K562 (cell line): ENCODE measurements around the gene LTBP4. TPM values are rescaled to one million over a fixed set of nuclear protein-coding genes. Genes with fewer than 3 reads are reported as not detected.

Experiments
- ATAC-seq: fragments of 200-7000 bp; cut with Tn5 transposase; 3 replicates; pipeline ENCODE4 v1.9.1; 2020; ENCODE audit warnings: moderate library complexity
- BruUV-seq: library from RNA; stranded (reverse); fragments of 400-500 nt; replicated peaks from 2 replicates; lab custom pipeline; 2021; lab: Mats Ljungman, UMichigan
- CTCF ChIA-PET: fragments of 300-600 bp; formaldehyde crosslinking; extraction: SDS; loops from one replicate; lab custom pipeline; 2021; ENCODE audit warnings: low intra/inter-chr PET ratio; lab: Yijun Ruan, JAX
- POLR2A ChIA-PET: fragments of 300-600, 350-650 bp; sonication (Branson Sonifier 250); formaldehyde crosslinking; extraction: SDS; loops from one replicate; lab custom pipeline; 2021; ENCODE audit warnings: antibody characterized with exemption, inconsistent platforms; lab: Yijun Ruan, JAX
- DNase-seq, 4 experiments: peaks; one replicate each; pipeline versions ENCODE4 v3.0.0 to v3.0.0-alpha.2; 2011 to 2018; ENCODE audit warnings: low spot score in 3 of 4, mixed read lengths in 3 of 4; ENCODE audit errors: extremely low read depth in 1 of 4
- FAIRE-seq: peaks from 2 replicates; lab custom pipeline; 2011; peaks lifted over from hg19 to GRCh38; lab: Jason Lieb, UNC
- H2AFZ ChIP-seq: 2 replicates; pipeline ENCODE4 v1.6.0; 2011; ENCODE audit warnings: low read depth, low read length, control low read depth, inconsistent platforms
- H3K27ac ChIP-seq: fragments of 200-600 bp; 3 replicates; pipeline ENCODE4 v1.8.0; 2011; ENCODE audit warnings: low read depth, mild to moderate bottlenecking, control low read depth, inconsistent platforms, low read length, moderate library complexity, mixed read lengths; ENCODE audit errors: extremely low read depth
- H3K27me3 ChIP-seq, 2 experiments: fragments of 300-600 bp in 1 of 2; 2 replicates in 1 of 2; 3 replicates in 1 of 2; pipeline versions ENCODE4 v1.6.0 to v1.8.0; 2011; ENCODE audit warnings: inconsistent platforms in 2 of 2, low read length in 2 of 2, mild to moderate bottlenecking in 1 of 2, mixed read lengths in 1 of 2, moderate library complexity in 1 of 2; ENCODE audit not compliant: control insufficient read depth in 2 of 2, insufficient read depth in 2 of 2
- H3K36me3 ChIP-seq: fragments of 300-600 bp; 3 replicates; pipeline ENCODE4 v1.8.0; 2011; ENCODE audit warnings: mild to moderate bottlenecking, low read length, inconsistent platforms; ENCODE audit not compliant: control insufficient read depth, insufficient read depth
- H3K4me1 ChIP-seq, 2 experiments: fragments of 200-600 bp in 1 of 2; replicated peaks in 1 of 2; 2 replicates in 1 of 2; 3 replicates in 1 of 2; pipeline versions ENCODE4 v1.5.1 to v1.8.0; 2011; ENCODE audit warnings: inconsistent platforms in 2 of 2, low read length in 2 of 2, mild to moderate bottlenecking in 1 of 2, mixed read lengths in 1 of 2, moderate library complexity in 1 of 2; ENCODE audit not compliant: control insufficient read depth in 2 of 2, insufficient read depth in 2 of 2
- H3K4me2 ChIP-seq: 2 replicates; pipeline ENCODE4 v1.6.1; 2011; ENCODE audit warnings: low read length, control low read depth, inconsistent platforms, mixed read lengths; ENCODE audit not compliant: insufficient read depth
- H3K4me3 ChIP-seq: fragments of 200-600 bp; sonication (generic), shearing (Covaris generic); 2 replicates; pipeline ENCODE4 v1.5.1; 2016; ENCODE audit warnings: control low read depth, inconsistent platforms
- H3K79me2 ChIP-seq: fragments of 200-600 bp; 3 replicates; pipeline ENCODE4 v1.8.0; 2011; ENCODE audit warnings: low read length, inconsistent platforms; ENCODE audit not compliant: control insufficient read depth, insufficient read depth
- H3K9ac ChIP-seq, 2 experiments: 2 replicates each; pipeline versions ENCODE4 v1.6.0 to v1.6.1; 2011; ENCODE audit warnings: low read depth in 2 of 2, low read length in 2 of 2, control low read depth in 1 of 2, inconsistent platforms in 1 of 2, mild to moderate bottlenecking in 1 of 2, mixed read lengths in 1 of 2; ENCODE audit not compliant: insufficient read depth in 1 of 2
- H3K9me1 ChIP-seq: one replicate; pipeline ENCODE4 v1.6.0; 2011; ENCODE audit warnings: inconsistent platforms, mild to moderate bottlenecking, low read length, moderate library complexity; ENCODE audit not compliant: control insufficient read depth, insufficient read depth
- H3K9me3 ChIP-seq: replicated peaks from 2 replicates; pipeline ENCODE4 v1.5.1; 2011; ENCODE audit warnings: low read depth, low read length, inconsistent platforms; ENCODE audit not compliant: control insufficient read depth, insufficient read depth
- H4K20me1 ChIP-seq: replicated peaks from 2 replicates; pipeline ENCODE4 v1.6.1; 2011; ENCODE audit warnings: low read length, inconsistent platforms, mixed read lengths; ENCODE audit not compliant: control insufficient read depth, insufficient read depth
- ELK1 ChIP-seq: sonication (generic); formaldehyde crosslinking; IDR thresholded peaks from 2 replicates; pipeline ENCODE4 v1.8.1; 2022; ENCODE audit warnings: missing genetic modification reagents
- EP400 ChIP-seq: fragments of 450-650 bp; IDR thresholded peaks from 2 replicates; pipeline ENCODE4 v1.6.1; 2017; ENCODE audit warnings: antibody characterized with exemption, mild to moderate bottlenecking, moderate library complexity
- HDGF ChIP-seq: fragments of 450-650 bp; IDR thresholded peaks from 2 replicates; pipeline ENCODE4 v1.6.1; 2016
- MCM5 ChIP-seq: fragments of 450-650 bp; IDR thresholded peaks from 2 replicates; pipeline ENCODE4 v1.6.1; 2016; ENCODE audit warnings: low read depth
- MEF2A ChIP-seq: IDR thresholded peaks from 2 replicates; pipeline ENCODE4 v1.6.1; 2011; ENCODE audit warnings: low read depth, mild to moderate bottlenecking, low read length, moderate library complexity; ENCODE audit not compliant: control insufficient read depth
- NR3C1 ChIP-seq: sonication (generic); formaldehyde crosslinking; IDR thresholded peaks from 2 replicates; pipeline ENCODE4 v1.8.1; 2022; ENCODE audit warnings: missing genetic modification reagents
- POLR2G ChIP-seq: fragments of 200-400 bp; formaldehyde crosslinking; IDR thresholded peaks from 2 replicates; pipeline ENCODE4 v1.6.1; 2017; ENCODE audit warnings: low read depth, mild to moderate bottlenecking, antibody characterized with exemption, low read length, moderate library complexity
- PTBP1 ChIP-seq: fragments of 200-400 bp; formaldehyde crosslinking; IDR thresholded peaks from 2 replicates; pipeline ENCODE4 v1.6.1; 2017; ENCODE audit warnings: low read depth, low read length
- RBM17 ChIP-seq: fragments of 200-400 bp; formaldehyde crosslinking; IDR thresholded peaks from 2 replicates; pipeline ENCODE4 v1.6.1; 2017; ENCODE audit warnings: low read depth, mild to moderate bottlenecking, low read length, borderline replicate concordance
- SIX5 ChIP-seq, 2 experiments: IDR thresholded peaks; 2 replicates each; pipeline ENCODE4 v1.6.1; 2011; ENCODE audit warnings: low read length in 2 of 2, borderline replicate concordance in 1 of 2, low read depth in 1 of 2, mild to moderate bottlenecking in 1 of 2, moderate library complexity in 1 of 2; ENCODE audit not compliant: insufficient read depth in 1 of 2
- SREBF2 ChIP-seq: sonication (generic); formaldehyde crosslinking; IDR thresholded peaks from 2 replicates; pipeline ENCODE4 v1.4.0; 2020; ENCODE audit warnings: mild to moderate bottlenecking, missing genetic modification reagents
- TEAD2 ChIP-seq: fragments of 450-650 bp; IDR thresholded peaks from 2 replicates; pipeline ENCODE4 v1.6.1; 2016; ENCODE audit warnings: missing genetic modification characterization, control low read depth, missing compliant biosample characterization
- ZMIZ1 ChIP-seq, 2 experiments: fragments of 150-350 bp in 1 of 2; IDR thresholded peaks; 2 replicates each; pipeline ENCODE4 v1.6.1; 2012 to 2016; ENCODE audit warnings: low read depth in 2 of 2, low read length in 2 of 2, mild to moderate bottlenecking in 1 of 2, moderate library complexity in 1 of 2
- ZNF316 ChIP-seq: fragments of 450-650 bp; IDR thresholded peaks from 2 replicates; pipeline ENCODE4 v1.6.1; 2016
- ZNF449 ChIP-seq: fragments of 250-450 bp; sonication (Bioruptor Pico); IDR thresholded peaks from 2 replicates; pipeline ENCODE4 v1.8.0; 2022; ENCODE audit warnings: moderate library complexity, mild to moderate bottlenecking, inconsistent platforms
- ZNF717 ChIP-seq: fragments of 250-450 bp; sonication (Bioruptor Pico); IDR thresholded peaks from 2 replicates; pipeline ENCODE4 v1.5.0; 2021
- WGBS: fragments of 100-300 bp; shearing (Covaris generic); methylation state at CpG from one replicate; pipeline ENCODE4 v1.1.6; 2016; ENCODE audit warnings: low coverage, mixed read lengths; ENCODE audit not compliant: insufficient coverage; ENCODE audit errors: missing lambda C conversion rate; 5-methylcytosine and 5-hydroxymethylcytosine counted together
- in situ Hi-C: fragments of 300-500 bp; cut with MboI; formaldehyde crosslinking; loops from 4 replicates; pipeline ENCODE4 v1.15.0; 2018; ENCODE audit warnings: inconsistent platforms, mixed read lengths
- intact Hi-C: fragments of 100-400 bp; cut with micrococcal nuclease; formaldehyde crosslinking; loops from 2 replicates; pipeline ENCODE4 v1.14.2; 2022
- polyA plus RNA-seq, 8 experiments: library from polyadenylated mRNA; depleted of rRNA in 4 of 8; stranded (reverse) in 5 of 8; unstranded in 3 of 8; fragments of >200 nt; fragmentation: Nextera tagmentation in 2 of 8; fragmentation: Illumina TruSeq in 1 of 8; extraction: Ambion mirVana in 2 of 8; extraction: Trizol in 1 of 8; gene quantifications; 2 replicates each; pipeline versions ENCODE4 v1.2.1 to v1.2.3, GENCODE V29; 2011 to 2014; ENCODE audit warnings: inconsistent platforms in 1 of 8, missing spikeins in 1 of 8
- total RNA-seq, 7 experiments: library from RNA; depleted of rRNA in 6 of 7; stranded (reverse); fragments of >200 nt in 6 of 7; fragmentation: Illumina TruSeq in 2 of 7; extraction: Trizol in 2 of 7; gene quantifications; 2 replicates each; pipeline versions ENCODE4 v1.2.1 to v1.2.3, GENCODE V29; 2011 to 2021; ENCODE audit warnings: low replicate concordance in 1 of 7

Gene LTBP4
- total and polyA plus RNA-seq, 9 of the 15 experiments (the other 6 are each of a cell fraction or from before 2014, with no cell fraction given), result 0.35 to 160 (median 31.6) TPM

- TF ChIP-seq ZMIZ1 (IDR thresholded peaks at IDR 0.05; ENCODE audit: low read depth in 2 of 2, low read length in 2 of 2) (no peak), PTBP1 (no peak), ELK1 (CRISPR knock-in tag) (no peak), SREBF2 (CRISPR knock-in tag) (no peak)
These were observed 71.6 kb downstream of the LTBP4 start (continued) for GRCh38 chr19:40672573-40673299.

- in situ Hi-C loops, result no loop called here
- Histone ChIP-seq H3K4me1 (no peaks in the 10 kb centered on the region; a peak in 1 of 5 replicates), H3K9me3 (peaks cover 17% of the 10 kb centered on the region), H3K27ac (no peak overlapping the region), H3K79me2 (no peaks in the 10 kb centered on the region), H3K9me1 (no peaks in the 10 kb centered on the region), H3K36me3 (peaks cover 93% of the 10 kb centered on the region), H2AFZ (no peak overlapping the region), H4K20me1 (no peaks in the 10 kb centered on the region), H3K27me3 (no peaks in the 10 kb centered on the region), H3K4me3 (no peak overlapping the region), H3K9ac (no peak overlapping the region), H3K4me2 (no peak overlapping the region)
- intact Hi-C loops, result no loop called here
- no peak for FAIRE-seq
- CTCF ChIA-PET, result no interaction called here
- no peak for DNase-seq
- no TSS peak for BruUV-seq
- POLR2A ChIA-PET, result interaction anchor here (0.7 to 1.6 kb wide), 4 partner anchors 14 to 75 kb away, joined by 3 read pairs; no protein-coding TSS in a partner anchor
- WGBS, result 92% methylated on average over 10 of the region's 11 CpGs
- ATAC-seq, result no peak
- 0 out of 2 replicates have a peak, but pooled peaks have one; percentile 32 for TF ChIP-seq POLR2G
- no peak for TF ChIP-seq ZNF717 (CRISPR knock-in tag)
- no peak for TF ChIP-seq MCM5
- TF ChIP-seq EP400, result no peak
- TF ChIP-seq ZNF316, result no peak
- no peak for TF ChIP-seq NR3C1 (CRISPR knock-in tag)
- TF ChIP-seq MEF2A, result no peak
- TF ChIP-seq SIX5 (IDR thresholded peaks at IDR 0.05; ENCODE audit: borderline replicate concordance in 1 of 2, insufficient read depth in 1 of 2, low read depth in 1 of 2, low read length in 2 of 2), result no peak
- TF ChIP-seq HDGF, result no peak
- TF ChIP-seq TEAD2 (tag), result no peak
- no peak for TF ChIP-seq RBM17
- no peak for TF ChIP-seq ZNF449
These were observed 72.2 kb downstream of the LTBP4 start for GRCh38 chr19:40673397-40673796.
